ENCODE results near the gene TNIP1.

TNIP1 gene

DNA sequence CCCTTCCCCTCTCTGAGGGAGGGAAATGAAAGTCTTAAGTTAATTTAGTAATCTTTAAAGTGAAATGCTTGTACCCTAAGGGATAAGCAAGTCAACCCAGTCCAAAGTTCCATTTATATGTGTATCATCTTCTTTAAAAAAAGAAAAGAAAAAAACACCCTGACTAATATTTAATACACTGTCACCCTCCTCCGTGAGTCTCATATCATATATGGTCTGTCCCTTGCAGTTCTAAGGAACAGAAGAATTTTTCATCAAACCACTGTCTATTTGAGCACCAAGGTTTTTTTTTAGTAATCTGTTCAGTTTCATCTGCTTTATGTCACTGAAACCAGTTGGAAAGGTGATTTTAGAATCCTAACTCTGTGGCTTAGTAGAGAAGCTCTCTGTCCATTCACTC lies 15.2 kb downstream of the TNIP1 start:
- no peak for DNase-seq (ENCODE audit: low read depth in 2 of 2)

DNA sequence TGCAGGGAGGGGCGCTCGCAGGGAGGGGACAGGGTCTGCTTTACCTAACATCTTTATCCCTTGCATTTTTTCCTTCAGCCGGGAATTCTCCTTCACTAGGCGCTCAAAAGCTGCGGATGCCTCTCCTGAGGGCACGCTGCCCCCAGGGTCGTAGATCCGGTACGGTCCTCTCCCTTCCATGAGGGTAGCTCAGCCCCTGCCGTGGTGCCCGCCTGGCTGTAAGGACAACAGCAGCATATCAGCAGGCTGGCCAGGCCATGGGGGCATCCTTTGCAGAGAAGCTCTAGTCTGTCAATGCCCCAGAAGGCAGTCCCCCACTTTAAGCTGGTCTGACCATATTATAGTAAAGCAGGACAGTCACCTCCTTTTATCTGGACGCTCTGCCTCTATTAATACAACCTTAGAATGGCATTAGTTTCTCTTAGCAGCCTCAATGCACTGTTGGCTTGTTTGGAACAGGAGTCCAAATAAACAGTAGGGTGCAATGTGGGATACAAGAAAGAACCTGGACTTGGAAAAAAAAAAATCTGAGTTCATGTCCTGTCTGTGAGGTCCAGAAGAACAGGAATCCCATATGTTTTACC lies 15.8 kb downstream of the TNIP1 start:
- DNase-seq (ENCODE audit: low read depth in 2 of 2), result no peak

DNA sequence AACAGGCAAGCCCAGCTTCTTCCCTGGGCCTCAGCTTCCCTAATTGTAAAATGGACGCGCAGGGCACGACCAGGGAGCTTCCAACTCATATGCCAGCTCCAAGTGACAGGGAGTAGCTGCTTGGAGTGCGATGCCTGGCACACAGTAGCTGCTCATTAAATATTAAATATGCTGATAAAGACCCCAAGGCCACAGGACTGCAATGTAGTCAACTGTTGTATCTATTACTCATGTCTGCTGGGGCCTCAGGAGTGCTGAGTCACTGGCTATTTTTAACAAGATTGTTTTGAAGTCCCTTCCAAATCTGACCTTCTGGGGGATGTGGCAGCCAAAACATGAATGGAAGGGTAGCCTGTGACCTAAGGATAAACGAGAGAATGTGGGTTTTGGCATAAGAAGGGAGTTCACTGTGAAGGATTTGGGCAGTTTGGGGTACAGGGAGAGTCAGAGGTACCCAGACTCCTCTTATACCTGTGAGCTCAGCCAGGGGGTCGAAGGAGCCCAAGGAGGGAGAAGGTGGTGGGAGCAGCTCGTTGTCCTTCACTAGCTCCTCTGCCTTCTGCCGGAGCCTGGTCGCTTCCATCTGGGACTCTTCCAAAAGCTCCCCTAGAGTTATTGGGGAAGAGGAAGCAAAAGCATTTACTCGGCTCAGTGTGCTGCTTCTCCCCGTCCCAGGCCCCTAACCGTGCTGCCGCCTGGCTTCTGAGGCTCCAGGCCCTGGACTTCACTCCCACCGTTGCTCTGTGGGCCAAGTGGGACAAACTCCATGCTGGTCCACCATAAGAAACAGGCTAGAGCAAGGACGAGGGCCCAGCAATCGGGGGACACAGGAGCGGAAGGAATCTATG lies 17.5 kb downstream of the TNIP1 start:
- no peak for DNase-seq (ENCODE audit: low read depth in 2 of 2)

DNA sequence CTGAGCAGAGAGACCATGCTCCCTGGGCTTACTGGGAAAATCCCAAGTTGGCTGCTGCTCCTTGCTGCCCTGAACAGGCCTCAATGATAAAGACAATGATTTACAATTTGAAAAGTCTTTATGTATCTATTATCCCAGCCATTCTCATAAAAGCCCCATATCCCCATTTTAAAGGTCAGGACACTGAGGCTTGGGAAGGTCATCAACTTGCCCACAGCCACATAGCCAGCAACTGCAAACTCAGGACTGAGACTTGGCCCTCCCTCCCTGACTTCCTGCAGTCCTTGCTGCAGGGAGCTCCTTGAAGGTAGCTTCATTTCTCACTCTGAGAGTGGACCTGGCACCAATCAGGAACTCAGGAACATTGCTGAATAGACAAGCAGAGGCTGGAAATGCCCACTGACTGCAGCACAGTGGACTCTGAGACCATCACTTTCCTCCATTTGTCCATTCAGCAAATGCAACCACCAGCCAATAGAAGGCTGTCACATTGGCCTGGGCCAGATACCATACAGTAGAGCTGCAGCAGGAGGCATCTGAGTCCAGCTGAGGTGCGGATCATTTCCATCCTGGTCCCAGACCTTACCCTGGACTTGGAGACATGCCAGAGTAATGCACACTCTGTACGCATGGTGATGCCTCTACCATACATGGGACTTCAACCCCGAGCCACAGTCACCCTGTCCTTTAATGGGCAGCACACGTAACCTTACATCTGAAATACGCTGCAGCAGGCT lies 18.3 kb downstream of the TNIP1 start:
- DNase-seq (ENCODE audit: low read depth in 2 of 2), result no peak

DNA sequence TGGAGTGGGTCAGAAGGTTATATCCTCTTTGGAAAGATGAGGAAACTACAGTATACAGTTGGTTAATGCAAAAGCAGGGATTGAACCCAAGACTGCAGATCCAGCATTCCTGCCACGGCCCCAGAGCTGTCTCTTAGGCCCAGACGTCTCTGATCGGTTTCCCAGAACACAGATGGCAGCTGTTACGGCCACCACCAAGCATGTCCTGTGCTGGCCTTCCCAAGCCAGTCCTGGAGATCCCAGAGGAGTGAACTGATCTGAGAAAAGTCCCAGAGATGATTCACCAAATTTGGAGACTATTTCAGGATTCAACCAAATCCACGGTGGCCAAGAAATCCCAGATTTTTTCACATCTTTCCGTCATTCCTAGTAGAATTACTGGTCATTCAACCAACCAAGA lies 20.1 kb downstream of the TNIP1 start:
- no peak for DNase-seq (ENCODE audit: low read depth in 2 of 2)

DNA sequence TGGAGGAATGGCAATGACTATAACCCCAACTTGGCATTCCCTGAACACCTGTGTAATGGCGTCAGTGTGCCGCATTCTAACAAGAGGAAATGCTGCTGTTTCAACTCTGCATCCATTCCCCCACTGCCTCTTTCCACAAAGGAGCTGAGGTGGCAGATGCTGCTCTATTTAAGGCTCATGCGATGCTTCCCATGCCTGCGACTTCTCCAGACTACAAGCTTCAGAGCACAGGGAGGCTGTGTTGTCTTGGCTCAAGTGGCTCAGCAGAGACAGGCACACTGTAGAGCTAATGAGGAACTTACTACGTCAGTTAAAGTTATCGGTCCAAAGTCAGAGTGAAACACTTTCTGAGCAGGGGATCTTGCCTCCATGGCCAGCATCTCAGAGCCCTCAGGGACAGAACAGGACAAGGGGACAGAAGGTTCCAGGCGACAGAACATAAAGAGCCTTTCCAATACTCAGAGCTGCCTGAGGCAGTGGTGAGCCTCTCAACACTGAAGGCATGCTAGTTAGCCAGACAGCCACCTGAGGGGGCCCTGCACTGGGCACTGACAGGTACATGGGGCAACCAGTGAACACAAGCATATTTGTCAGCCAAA lies 21.8 kb downstream of the TNIP1 start:
- no peak for DNase-seq (ENCODE audit: low read depth in 2 of 2)

DNA sequence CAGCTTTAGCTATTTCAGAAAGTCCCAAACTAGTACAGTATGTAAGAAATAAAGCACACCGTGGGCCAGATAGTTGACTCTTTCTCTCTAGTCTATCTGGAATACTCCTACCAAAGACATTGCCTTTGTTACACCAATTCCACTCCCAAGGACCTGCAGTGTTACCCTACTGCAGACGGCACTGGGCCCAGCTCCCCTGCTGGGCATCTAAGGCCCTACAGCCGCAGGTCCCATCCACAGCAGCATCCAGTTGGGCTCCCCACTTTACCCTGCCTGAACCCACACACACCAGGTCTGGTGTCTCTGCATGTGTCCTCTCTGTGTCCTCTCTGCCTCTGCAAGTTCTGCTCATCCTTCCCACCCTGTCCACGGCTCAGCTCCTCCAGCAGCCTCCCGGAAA lies 22.5 kb downstream of the TNIP1 start:
- no peak for DNase-seq (ENCODE audit: low read depth in 2 of 2)

DNA sequence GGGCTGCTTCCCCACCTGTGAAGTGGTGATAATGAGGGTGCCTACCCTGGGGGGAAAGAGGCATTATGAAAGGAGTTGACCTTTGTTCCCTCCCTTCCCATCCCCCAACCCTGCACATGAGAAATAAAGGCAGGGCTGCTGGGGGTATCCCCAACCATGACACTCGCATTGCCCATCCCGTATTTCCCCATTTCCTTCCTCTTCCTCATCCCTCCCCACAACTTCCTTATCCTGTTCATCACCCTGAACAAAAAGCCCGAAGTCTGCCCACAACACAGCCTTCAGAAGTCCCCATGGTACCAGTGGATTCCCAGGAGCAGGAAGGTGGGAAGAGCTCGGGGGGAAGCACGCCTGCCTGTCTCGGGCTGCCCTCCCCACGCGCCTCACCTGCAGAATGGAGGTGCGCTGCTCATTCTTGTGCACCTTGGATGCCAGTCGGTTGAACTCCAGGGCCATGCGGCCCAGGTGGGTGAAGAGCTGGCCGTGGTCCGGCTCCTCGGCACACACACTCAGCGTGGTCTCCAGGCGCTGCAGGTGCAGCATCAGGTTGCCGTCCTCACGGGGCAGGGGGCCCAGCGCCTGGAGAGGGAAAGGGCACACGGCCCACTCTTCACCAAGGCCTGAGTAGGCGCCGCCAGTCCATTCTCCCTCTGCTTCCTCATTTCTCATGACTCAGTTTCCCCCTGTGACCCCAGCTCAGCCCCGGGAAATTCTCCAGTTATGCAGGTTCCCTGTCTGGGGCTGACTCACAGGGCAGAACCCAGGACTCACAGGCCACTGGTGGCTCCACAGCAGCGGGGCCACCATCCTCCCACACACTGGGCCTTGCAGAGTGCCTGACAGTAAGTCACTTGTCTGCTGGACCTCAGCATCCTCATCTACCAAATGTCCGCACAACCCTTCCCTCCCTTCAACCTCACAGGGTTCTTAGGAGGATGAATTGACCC lies 24.2 kb downstream of the TNIP1 start:
- DNase-seq (ENCODE audit: low read depth in 2 of 2), result no peak

DNA sequence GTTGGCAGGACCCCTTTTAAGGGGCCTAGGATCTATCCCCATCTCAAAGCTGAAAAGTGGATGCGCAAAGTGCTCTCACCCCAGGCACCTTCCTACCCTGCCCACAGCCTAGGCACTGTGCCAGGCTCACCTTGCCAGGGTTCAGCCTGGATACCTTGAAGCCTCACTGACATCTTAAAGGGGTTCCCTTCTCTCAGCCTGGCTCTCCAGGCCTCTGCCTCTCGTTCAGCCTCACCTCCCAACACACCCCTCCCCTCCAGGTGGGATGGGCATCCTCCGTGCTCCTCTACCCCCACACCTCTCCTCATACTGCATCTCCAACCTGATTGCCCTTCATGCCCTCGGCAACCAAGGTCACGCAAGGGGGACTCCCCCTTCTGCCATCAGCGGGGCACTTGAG lies 25.5 kb downstream of the TNIP1 start:
- DNase-seq (ENCODE audit: low read depth in 2 of 2), result no peak

DNA sequence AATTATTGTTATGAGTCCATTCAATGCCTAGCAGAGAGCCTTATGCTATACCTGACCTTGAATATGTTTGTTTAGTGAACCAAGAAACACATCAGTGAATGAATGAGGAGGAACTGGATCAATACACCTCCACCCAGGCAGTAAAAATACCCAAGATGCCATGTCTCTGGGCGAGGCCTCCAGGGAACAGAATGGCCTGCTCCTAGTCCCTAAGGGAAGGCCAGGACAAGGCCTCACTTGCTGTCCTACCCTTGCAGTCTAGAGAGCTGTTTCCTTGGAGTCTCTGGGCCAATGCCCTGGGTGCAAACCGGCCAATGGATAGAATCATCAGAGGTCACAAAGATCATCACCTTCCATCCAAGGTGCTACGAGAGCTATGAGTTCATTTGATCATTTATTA lies 26.1 kb downstream of the TNIP1 start:
- DNase-seq (ENCODE audit: low read depth in 2 of 2), result no peak

DNA sequence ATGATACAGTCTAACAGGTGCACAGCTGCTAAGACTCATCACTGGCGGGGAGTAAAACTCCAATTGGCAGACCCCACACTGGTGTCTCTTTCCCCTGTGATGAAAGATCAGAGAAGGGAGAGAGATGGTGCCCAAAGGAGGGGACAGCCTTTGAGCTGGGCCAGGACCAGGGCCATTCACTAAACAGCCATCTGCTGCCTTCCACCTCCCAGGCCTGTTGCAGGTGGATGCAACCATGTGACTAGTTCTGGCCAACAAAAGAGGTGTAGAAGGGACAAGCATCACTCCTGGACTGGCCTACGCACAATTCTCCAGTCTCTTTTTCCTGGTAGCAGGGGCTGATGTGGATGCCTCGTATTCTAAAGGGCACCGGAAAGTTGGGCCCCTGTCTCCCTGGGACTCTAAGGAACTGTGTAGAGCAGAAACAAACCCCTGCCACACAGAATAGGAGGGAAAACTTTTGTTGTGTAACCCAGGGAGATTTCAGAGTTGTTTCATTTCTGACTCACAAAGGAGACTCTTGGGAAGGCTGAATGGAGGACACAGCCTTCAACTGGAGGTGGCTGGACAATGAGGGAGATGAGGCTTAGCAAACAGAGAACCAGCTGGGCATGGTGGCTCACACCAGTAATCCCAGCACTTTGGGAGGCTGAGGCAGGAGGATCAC lies 26.9 kb downstream of the TNIP1 start:
- no peak for DNase-seq (ENCODE audit: low read depth in 2 of 2)

DNA sequence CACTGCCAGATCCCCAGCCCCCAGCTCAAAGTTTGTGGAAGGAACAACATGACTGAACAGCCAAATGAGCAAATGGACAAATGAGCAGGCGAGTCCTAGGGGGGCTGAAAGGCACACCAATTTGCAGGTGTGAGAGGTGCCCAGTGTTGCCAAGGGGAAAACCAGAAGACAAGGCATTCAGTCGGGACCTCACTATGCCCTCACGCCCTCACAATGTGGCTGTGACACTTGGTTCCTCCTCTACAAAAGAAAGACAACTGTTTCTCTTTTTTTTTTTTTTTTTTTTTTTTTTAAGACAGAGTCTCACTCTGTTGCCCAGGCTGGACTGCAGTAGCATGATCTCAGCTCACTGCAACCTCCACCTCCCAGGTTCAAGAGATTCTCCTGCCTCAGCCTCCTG lies 28.0 kb downstream of the TNIP1 start:
- DNase-seq (ENCODE audit: low read depth in 2 of 2), result no peak

DNA sequence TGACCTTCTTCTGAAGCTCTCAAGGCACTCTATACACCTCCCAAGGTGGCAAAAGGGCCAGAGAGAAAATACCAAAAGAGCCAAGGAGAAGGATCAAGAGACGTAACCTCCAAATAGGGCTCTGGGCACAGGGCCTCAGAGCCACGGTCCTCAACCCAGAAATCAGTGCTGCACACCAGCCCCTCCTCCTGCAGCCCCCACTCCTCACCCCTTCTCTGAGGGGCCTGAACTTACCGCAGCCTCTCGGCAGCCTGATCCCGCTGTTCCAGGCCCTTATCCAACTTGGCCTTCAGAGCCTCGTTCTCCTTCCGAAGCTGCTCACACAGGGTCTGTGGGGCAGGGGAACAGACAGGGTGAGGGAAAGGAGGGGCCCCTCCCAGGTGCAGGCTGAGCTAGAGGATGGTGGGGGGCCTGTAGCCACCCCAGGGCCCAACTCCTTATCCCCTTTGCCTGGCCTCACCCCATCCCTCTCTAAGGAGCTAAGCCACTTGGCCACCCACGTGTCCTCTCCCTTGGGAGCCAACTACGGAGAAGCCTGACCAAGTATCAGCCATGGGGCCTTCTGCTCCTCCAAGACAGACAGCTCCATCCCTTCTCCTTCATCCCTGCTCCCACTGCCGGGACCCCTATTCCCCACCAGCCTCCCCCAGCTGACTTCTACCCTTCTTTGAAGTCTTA lies 28.8 kb downstream of the TNIP1 start:
- DNase-seq (ENCODE audit: low read depth in 2 of 2), result no peak

DNA sequence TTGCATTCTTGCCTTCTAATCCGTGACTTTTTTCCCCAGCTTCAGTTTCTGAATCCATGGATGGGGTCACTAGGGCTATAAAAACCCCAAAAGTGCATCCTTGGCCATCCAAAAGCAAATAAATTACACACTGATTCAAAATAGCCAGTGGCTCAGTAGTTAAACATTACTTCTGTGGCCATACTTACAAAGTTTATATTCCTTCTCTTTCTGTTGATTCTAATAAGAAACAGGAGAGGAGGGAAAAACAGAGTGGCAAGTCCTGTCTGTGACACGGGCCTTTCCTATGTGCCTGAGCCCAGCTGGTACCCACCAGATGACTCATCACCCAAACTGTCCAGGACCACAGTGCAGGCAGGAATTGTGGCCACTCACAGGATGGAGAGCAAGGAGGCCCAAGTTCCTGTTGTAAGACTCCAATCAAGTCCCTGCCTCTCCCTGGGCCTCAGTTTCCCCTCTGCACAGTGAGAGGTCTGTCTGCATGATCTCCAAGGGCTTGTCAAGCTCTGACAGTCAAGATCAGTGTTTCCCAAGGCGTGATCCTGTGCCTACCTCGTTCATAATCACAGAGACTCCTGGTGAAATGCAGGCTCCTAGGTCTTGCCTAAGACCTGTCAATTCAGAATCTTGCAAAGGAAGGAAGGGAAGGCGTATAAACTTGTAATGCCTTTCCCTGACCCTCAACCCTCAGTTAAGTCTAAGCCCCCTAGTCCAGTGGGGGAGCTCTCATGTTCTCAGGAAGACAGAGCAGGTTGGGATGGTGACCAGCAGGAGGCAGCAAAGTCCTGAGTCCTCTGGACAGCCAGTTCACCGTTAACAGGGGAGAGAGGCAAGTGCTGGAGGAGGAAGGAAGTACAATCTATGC lies 29.5 kb downstream of the TNIP1 start:
- peak in 1 of 2 donors; percentile 56 for DNase-seq (ENCODE audit: low read depth in 2 of 2)

DNA sequence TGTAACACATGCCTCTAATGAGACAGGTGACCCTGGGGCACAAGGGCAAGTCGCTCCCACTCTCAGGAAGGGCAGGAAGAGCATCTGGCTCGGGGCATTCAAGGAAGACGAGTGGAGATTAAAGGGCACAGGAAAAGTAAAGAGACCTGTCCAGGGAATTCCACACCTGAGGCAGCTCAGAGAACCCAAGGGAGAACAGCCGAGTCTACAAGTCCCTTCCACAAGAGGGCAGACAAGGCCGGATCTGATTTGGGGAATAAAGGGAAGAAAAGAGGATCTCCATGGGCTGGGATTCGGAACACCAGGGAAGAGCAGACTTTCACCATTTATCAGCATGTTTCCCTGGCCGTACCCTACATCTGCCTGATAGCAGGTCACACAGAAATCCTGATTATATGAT lies 32.3 kb downstream of the TNIP1 start:
- no peak for DNase-seq (ENCODE audit: low read depth in 2 of 2)

DNA sequence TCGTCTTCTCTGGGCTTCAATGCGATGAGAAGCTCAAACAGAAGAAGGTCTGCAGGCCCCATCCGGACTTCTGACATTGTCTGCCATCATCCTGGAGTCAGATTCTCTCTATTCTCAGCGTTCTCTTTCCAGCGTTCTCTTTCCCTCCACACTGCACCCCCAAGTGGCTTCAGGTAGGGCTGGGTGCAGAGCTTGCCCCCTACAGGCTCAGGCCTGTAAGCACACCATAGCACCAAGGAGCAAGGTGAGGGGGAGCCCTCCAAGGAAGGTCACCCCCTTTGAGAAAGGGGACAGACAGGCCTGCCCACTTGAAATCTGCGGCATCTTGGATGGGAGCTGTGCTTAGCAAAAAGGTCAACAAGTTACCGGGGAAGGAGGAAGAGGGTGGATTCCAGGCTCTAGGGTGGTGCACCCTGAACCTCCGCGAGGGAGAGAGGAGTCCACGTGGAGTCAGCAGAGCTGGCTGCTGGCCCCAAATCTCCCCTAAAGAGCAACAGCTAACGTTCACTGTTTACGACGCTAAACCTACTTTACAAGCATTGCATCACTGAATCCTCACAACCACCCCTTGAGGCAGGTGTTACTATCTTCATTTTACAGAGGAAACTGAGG lies 32.9 kb downstream of the TNIP1 start:
- no peak for DNase-seq (ENCODE audit: low read depth in 2 of 2)

DNA sequence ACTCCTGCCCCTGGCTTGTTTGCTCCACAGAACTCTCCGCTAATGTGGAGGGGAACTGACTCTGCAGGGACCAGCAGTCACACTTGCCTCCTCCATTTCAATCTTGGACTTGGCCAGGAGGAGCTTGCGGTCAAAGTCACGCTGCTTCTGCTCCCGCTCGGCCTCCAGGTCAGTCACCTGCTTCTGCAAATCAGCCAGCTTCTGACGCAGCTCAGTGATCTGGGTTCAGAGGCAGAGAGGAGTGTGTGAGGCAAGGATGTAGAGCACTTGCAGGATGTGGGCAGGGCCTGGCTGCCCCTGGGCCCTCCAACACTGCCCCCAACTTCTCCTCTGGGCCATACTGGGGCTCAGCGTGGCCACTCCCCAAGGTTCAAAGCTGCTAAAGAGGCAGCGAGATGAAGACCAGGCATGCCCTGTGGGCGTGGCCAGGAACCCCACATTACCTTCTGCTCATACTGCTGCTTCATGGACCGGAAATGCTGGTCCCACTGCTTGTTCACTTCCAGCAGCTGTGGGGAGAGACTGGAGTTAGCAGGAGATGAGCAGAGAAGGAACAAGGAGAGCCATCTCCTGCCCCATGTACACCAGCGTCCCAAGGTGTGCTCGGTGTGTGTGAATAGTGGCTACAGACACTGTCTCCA lies 38.3 kb downstream of the TNIP1 start:
- no peak for DNase-seq (ENCODE audit: low read depth in 2 of 2)

DNA sequence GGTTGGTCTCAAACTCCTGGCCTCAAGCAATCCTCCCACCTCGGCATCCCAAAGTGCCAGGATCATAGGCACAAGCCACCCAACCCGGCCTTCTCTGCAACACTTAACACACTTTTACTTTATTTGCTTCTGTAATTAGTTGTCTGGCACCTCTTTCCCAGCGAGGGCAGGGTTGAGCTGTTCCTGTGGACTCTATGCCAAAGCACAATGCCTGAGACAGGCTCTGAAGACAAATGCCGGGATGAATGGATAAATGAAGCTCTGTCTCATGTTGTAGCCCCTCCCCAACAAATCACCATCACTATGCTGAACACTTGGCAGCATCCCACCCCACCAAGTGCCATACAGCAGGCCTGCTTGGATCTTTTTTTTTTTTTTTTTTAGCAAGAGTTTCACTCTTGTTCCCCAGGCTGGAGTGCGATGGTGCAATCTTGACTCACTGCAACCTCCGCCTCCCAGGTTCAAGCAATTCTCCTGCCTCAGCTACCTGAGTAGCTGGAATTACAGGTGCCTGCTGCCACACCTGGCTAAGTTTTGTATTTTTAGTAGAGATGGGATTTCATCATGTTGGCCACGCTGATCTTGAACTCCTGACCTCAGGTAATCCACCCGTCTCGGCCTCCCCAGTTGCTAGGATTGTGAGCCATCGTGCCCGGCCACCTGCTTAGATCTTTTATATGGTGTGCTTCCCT lies 39.1 kb downstream of the TNIP1 start:
- no peak for DNase-seq (ENCODE audit: low read depth in 2 of 2)

All from stimulated activated CD8-positive, alpha-beta memory T cell treated with anti-CD3 and anti-CD28 coated beads, Interleukin-15, amount 100 ng/mL, for 48 hours (primary cell).